OCI-LY3 (cell line): ENCODE data around the gene HDHD2.

Experiments
- CTCF ChIP-seq: fragments of 200-600, 300-600 bp; sonication (generic); IDR thresholded peaks from 2 replicates; pipeline ENCODE4 v1.5.1; 2014; ENCODE audit warnings: antibody characterized with exemption, low read length, low read depth
- EZH2phosphoT487 ChIP-seq: fragments of 200-600 bp; shearing (Covaris generic); IDR thresholded peaks from 2 replicates; pipeline ENCODE4 v1.6.1; 2018; ENCODE audit warnings: antibody characterized with exemption, mixed run types, low read depth

GRCh38 chr18:47077111-47077510, 73.2 kb downstream of the HDHD2 start:
- TF ChIP-seq CTCF (no peak), EZH2phosphoT487 (no peak)
